Left renal pelvis (tissue), 4 donors: Measurements from ENCODE around the gene LRRC75B. TPM values are rescaled to one million over a fixed set of nuclear protein-coding genes. Genes with fewer than 3 reads are reported as not detected.
"Not testable (repeated sequence)": the region's sequence is repeated elsewhere in the genome, so short reads cannot be mapped to it uniquely, and the experiment has no call there.

Source experiments
- DNase-seq, 4 donors: peaks; one replicate each; pipeline ENCODE4 v3.0.0-alpha.2; 2013; ENCODE audit warnings: low read depth in 4 of 4, low spot score in 3 of 4
- polyA plus RNA-seq, 4 donors: library from polyadenylated mRNA; unstranded; fragments of 120-200 nt; gene quantifications; one replicate each; pipeline ENCODE4 v1.2.1, GENCODE V29; 2013; ENCODE audit not compliant: insufficient read length in 4 of 4

LRRC75B gene
- polyA plus RNA-seq, 4 donors = 20.2 to 33.9 (median 30.4) TPM

DNA sequence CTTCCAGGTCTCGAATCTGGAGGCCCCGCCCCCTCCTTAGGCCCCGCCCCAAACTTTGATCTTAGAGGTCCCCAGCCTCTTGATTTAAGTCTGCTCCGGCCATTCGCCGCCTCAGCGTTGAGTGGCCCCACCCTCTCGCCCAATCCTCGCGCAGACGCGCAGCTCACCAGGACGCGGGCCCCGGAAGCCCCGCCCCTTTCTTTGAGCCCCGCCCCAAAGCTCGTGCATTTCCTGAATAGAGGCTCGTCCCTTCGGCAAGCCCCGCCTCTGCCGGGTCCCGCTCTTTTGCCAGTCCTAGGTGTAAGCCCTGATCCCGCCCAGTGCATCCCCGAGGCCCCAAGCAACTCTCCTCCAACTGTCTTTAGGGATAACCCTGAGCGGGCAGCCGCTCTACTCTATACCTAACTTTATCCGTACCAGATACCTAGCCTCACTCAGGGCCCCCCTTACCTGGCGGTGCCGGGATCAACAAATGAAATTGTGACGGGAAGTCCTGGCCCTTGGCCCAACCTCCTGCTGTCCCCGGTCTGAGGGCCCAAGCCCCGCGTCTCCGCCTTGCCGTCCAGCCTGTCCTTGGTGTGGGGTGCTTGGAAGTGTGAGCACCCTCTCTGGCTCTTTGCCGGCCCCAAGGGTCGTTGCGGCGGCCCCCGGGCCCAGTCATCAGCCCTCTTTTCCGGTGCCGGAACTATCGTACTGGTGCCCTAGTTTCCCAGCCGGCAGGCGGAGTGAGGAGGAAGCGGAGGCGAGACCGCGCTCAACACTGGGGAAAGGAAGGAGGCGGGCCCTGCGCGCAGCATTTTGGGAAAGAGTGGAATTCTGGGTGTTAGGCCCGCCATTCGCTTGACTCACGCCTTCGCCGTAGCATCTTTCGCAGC, 37.5 kb downstream of the LRRC75B start, which contains the start of gene SNRPD3:
Gene SNRPD3 (plus strand): TSS at position 835 of the 875 bp plus-strand sequence. CDS start 1,676 bp downstream, outside the sequence.
- DNase-seq = peak; percentile 94 to 98 (median 97)

- peak in 3 of 4 donors; percentile 5 to 24 (median 22) for DNase-seq
Measured at GRCh38 chr22:24554313-24555164, 38.3 kb downstream of the LRRC75B start, which contains the start of gene GUCD1. Gene GUCD1, minus strand, starts transcription at chr22:24555138. Its CDS starts 147 bp downstream, at chr22:24554991.

GRCh38 chr22:24553597-24554312, 39.1 kb downstream of the LRRC75B start:
- DNase-seq = peak in 3 of 4 donors; percentile 6 to 16 (median 11)

GRCh38 chr22:24552503-24553286, 40.2 kb downstream of the LRRC75B start:
- DNase-seq = not testable (repeated sequence)

GRCh38 chr22:24550902-24551435, 41.9 kb downstream of the LRRC75B start:
- DNase-seq = no peak

- DNase-seq = no peak
Measured at GRCh38 chr22:24550028-24550901, 42.6 kb downstream of the LRRC75B start.

DNA sequence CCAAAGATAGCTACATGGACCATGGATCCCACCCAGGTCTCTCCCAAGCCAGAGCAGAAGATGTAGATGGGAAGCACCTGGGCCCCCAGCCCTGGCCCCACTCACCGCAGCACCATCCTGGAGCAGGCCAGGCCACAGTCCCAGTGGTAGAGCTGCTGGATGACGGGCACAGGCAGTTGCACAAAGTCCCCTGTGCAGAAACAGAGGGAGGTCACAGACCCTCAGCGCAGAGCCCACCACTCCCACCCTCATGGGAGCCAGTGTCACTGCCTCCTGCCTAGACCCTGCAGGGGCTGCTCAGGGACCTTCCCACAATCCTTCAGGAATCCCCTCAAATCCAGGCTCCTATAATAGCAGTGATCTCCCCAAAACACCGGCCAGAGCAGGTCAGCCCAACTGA, 44.1 kb downstream of the LRRC75B start:
- DNase-seq = no peak

DNA sequence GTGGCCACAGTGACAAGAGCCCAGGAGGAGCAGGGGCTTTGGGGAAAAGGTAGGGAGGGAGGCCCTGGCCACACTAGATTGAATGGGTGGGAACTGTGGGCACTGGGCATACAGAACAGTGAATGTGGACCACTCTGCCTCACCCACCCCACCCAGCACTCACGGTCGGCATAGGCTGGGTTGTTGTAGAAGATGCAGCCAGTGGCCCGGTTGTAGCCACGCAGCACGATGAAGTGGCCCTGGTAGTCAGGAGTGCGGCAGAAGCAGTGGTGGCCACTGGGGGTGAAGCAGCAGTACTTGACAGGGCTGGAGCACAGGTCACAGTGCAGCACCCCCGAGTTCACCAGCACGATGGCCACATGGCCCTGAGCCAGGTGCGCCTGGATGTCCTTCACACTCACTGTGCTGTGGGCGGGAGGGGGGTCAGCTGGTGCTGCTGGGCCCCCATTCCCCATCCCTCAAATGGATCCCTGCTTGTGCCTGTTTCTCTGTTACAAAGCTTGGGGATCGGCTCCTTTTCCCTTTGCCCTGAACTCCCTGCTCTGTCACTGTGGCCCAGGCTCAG, 49.1 kb downstream of the LRRC75B start:
- DNase-seq = no peak

DNA sequence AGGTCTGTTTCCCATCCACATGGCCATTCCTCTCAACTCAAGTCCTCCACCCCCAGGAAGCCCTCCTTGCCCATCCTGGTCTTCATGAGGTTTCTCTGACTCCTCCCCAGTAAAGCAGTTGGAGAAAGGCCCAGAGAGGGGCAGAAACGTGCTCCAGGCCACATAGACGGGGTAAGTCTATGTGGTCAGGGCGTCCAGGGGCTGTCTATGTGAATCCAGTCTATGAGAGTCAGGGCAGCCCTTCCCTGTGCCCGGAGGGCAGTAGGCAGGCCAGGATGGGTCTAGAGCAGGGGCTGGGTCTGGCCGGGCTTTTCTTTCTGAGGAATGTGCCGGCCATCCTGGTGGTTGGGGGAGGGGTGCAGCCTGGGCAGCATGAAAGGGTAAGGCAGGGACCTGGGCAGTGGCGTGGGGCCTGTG, 49.7 kb downstream of the LRRC75B start:
- no peak for DNase-seq

DNA sequence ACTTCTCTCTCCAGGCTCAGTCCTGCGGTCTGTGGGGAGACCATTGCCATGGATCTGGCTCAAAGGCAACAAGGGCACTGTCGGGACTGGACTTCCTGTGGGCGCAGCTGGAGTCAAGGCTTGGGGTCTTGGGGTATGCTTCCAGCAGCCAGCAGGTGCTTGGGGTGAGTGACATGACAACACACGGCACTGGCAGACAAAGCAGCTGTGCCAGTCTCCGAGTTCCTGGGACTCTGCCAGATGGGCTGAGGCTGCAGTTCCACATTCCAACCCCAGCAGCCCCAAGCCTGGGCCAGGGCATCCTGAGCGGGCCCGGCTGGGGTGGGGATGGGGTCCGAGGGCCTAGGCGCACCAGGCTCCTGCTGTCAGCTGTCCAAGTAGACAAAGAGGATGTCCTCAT, 50.2 kb downstream of the LRRC75B start:
- no peak for DNase-seq

- no peak for DNase-seq
Measured at GRCh38 chr22:24541681-24542515, 51.0 kb downstream of the LRRC75B start.

DNA sequence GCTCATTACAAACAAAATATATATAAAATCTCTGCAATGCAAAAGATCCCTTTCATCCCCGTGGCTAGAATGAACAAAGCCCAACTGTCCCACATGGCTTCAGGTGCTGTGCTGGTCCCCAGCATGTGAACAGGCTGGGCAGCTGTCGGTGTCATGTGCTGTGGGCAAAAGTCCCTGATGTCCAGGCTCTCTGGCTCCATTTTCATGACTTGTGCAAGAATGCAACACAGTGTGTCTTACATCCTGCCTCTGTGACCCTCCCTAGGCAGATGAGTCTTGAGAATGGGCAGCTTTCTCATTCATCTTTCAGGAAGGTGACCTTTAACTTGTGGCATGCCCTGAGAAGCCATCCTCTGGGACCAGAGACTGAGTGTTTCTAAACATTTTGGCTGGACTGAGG, 52.4 kb downstream of the LRRC75B start:
- no peak for DNase-seq

- no peak for DNase-seq
Measured at GRCh38 chr22:24536089-24536488, 56.8 kb downstream of the LRRC75B start.
